GM21529 (cell line): ENCODE data around the gene ARID1B.
"Not testable (repeated sequence)": the region's sequence is repeated elsewhere in the genome, so short reads cannot be mapped to it uniquely, and the experiment has no call there.

Experiments used
- ATAC-seq: cut with Tn5 transposase; IDR thresholded peaks from one replicate; pipeline ENCODE4 v1.9.1; 2021; ENCODE audit not compliant: unreplicated experiment

The ARID1B gene

DNA sequence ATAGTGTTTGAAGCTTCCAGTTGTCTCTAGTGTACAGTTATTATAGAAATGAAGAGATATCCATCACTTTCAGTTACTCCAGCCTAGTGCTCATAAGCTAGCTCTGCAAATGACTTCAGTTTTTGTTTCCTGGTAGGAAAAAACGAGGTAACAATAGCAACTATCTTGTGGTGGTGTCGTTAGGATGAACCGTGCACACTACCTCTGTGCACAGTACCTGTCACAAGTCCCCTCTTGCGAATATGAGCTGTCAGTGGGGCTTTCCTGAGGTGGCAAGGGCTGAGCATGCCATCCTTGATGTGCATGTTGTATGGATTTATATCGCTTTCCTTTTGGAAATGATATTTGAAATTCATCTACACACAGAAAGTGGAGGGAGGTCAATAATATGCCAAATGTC, 151.8 kb downstream of the ARID1B start:
- no peak for ATAC-seq

DNA sequence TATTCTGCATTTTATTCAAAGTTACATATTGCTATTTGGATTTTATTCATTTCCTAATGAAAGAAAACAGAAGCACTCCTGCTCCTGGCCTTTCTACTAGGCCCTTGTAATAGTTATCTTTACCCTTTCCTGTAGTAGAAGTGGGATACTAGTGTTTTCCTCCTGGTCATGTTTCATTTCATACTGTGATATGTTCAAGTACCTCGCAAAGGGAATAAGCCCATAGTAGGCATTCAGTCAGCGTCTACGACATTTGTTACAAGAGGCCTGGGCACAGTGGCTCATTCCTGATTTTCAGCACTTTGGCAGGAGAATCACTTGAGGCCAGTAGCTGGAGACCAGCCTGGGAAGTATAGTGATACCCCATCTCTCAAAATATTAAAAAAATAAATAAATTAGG, 154.1 kb downstream of the ARID1B start:
- ATAC-seq, result no peak

DNA sequence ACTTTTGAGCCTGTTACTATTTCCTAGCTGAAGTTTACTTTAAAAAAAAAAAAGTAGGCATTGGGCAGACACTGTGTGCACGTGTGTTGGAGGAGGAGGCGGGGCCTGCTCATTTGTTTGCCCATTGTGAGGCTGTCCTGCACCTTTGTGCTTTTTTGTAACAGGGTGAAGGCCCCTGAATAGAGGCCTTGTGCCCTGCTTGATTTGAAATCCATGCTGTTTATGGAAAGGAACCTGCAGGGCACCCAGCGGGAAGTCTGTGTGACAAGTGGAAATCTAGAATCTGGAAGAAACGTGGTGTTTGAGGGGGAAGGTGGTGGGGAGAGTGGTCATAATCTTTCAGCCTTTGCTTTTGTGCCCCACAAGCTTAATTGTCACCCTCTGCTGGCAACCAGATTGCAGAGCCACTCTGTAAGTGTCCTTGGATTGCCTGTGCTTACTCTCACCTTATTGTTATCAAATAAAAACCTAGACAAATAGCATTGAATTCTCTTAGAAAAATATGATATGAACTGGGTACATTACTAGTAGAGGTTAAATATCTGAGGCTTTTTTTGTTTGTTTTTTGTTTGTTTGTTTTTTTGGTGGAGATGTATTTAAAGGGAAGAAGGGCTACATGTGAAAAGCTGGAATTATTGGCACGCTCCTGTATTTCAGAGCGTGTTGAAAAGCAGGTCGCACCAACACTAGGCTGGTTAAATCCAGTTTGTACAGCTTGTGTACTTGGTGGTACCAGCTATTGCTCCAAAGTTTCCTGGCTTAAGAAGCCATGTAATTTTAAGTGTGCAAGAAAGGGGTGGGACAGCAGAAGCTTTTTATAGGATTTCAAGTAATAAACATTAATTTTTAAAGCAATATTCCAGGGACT, 156.3 kb downstream of the ARID1B start:
- no peak for ATAC-seq

DNA sequence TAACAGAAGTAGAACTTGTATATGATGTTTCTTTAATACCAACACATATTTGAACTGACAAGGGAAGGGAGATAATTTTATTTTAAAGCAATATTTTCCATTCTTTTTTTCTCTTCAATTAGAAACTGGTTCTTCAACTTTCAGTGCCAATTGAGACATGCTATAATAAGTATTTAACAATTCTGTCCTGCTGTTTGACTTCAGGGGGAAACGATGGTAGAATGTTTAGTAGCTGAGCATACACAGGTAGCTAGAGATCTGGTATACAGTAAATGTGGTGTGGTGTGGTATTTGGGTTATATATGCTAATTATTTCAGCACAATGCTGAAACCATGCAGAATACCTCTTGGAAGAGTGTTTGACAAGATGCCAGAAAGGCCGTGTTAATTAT, 156.9 kb downstream of the ARID1B start:
- no peak for ATAC-seq

DNA sequence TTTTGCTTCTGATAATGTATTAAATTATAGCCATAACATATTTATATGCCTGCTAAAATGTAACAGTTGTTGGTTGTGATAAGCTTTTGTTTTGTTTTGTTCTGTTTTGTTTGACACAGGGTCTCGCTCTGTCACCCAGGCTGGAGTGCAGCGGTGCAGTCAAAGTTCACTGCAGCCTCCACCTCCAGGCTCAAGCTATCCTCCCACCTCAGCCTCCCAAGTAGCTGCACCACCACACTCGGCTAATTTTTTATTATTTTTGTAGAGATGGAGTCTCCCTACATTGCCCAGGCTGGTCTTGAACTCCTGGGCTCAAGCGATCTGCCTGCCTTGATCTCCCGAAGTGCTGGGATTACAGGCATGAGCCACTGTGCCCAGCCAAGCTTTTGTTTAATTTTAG, 157.8 kb downstream of the ARID1B start:
- no peak for ATAC-seq

DNA sequence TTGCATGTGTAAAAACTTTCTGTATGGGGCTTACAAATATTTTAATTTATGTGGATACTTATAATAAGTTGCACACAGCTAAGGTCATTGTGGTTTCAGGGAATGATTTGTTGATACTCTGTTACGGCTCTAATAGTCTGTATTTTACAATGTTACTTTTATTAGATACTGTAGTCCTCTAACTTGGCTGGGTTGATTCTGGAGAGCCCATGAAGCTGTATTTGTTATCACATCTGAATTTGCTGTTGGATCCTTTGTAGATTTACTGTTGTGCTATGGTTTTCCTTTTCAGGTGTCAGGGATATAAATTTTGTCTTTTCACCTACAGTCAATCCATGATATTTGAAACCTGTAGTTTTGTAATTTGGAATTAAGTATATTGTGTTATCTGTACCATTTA, 161.0 kb downstream of the ARID1B start:
- ATAC-seq, result no peak

DNA sequence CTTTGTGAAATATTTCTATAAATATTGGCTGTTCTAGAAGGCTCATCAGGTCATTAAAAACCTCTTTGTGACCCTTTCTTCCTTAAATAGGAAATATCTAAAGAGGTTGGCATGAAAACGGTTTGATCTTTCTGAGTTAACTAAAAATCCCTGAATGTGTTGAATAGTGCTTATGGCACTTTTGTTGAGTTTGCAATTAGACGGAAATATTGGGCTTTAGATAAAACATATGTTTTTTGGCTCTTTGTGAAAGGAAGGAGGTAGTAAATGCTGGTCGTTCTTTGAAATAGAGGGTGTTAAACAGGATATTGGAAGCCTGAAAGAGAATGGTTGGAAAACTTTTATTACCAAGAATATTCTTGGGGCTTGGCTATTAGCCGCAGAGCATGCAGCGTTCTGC, 163.0 kb downstream of the ARID1B start:
- no peak for ATAC-seq

DNA sequence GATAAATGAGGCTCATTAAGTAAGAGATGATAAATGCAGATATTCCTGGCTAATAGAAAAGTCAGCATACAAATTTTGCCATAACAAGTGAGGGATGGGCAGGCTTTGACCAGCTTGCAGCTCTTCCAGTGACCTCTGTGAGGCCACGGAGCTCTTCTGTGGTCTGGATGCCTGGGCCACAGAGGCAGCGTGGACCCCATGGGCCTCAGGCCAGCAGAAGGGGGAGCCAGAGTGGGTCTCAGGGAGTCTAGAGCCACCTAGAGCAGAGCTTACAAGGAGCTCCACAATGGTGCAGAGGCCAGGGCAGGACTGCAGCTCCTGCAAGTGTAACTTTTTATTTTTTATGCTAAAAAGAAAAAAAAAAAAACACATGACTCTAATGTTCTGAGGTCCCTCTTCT, 165.1 kb downstream of the ARID1B start:
- no peak for ATAC-seq

DNA sequence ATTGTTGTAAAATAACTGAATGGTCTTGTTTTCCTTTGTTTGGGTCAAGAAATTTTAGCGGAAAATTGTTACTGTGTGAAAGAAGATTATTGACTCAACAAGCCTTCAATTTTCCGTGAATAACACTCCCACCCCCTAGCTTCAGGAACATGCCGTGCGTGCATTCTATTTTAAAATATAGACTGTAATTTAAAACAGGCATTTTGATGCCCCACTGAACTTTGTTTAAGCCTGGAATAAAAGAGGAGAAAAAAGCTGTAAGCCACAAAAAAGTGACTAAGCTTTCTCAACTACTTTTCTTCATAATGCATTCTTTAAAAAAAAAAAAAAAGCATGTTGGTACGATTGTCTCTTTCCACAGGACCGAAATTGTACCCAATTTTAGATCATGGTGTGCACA, 166.0 kb downstream of the ARID1B start:
- ATAC-seq, result no peak

DNA sequence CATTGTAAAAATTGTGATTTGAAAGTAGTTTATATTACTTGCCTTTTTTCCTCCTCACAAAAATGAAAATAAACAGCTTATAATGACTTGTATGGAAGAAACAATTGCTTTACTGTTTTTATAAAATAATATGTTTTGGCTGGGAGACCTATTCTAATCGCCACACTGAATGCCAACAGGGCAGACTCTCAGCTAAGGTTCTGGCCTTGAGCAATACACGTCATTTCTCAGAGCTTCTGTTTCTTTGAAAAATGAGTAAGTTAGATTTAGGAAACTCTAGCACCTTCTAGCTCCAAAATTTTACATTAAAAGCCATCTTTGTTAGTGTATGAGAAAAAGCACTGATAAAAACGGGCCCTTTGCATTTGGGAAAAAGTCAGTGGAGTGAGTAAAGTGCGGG, 166.6 kb downstream of the ARID1B start:
- ATAC-seq, result no peak

DNA sequence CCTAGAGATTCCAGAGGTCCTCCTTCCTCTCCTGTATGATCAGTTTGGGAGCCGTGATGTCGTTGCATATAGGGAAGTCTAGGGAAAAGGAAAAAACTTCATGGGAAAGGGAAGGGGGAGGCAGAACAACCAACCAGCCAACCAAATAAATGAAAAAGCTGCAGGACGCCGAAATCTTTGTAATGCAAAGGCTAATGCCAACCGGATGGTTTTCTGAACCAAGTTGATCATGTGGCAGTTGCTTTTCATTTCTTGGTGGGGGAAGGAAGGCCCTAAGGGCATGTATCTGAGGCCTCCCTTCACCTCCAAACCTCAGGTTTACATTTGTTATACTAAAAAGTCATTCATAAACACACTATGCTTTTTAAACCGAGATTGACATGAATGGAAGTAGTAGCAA, 167.2 kb downstream of the ARID1B start:
- no peak for ATAC-seq

DNA sequence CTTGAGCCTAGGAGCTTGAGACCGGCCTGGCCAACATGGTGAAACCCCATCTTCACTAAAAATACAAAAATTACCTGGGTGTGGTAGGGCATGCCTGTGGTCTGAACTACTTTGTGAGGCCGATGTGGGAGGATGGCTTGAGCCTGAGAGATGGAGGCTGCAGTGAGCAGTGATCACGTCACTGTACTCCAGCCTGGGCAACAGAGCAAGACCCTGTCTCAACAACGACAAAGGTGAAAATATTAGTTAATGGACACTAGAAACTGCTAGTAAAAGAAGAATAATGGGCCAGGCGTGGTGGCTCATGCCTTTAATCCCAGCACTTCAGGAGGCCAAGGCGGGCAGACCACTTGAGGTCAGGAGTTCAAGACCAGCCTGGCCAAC, 168.6 kb downstream of the ARID1B start:
- ATAC-seq, result not testable (repeated sequence)

DNA sequence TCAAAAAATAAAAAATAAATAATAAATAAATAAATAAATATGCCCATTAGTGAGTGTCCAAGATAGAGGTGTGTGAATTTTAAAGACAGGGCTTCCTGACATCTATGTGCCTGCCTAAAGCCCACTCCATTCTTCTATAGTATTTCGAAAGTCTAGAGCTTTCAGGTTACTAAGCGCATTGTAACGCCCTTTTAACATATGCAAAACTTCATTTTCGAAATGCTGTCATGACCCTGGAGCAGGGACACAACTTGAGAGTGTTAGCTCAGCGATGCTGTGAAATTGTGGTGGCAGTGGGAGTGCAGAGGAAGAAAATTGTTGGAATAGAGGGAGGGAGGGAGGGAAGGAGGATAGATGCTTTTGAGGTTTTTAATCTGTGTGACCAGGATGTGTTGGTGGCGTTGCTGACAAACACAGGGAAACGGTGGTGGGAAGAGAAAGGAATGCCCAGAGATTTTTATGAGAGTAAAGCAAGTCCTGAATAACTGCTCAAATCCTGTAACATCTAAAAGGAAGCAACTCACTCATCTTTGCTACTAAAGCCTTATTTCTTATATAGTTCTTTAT, 169.3 kb downstream of the ARID1B start:
- ATAC-seq, result no peak

DNA sequence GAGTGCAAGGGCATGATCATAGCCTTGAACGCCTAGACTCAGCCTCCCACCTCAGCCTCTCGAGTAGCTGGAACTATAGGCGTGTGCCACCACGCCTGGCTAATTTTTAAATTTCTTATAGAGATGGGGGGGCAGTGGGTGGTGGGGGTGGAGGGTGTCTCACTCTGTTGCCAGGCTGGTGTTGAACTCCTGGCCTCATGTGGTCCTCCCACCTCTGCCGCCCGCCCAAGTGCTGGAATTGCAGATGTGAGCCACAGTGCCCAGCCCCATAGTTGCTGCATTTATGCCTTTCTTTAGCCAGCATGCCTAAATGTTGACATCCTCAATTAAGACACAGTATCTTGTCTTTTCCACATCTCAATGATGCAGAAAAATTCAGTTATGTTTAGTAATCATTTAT, 171.1 kb downstream of the ARID1B start:
- ATAC-seq, result no peak

DNA sequence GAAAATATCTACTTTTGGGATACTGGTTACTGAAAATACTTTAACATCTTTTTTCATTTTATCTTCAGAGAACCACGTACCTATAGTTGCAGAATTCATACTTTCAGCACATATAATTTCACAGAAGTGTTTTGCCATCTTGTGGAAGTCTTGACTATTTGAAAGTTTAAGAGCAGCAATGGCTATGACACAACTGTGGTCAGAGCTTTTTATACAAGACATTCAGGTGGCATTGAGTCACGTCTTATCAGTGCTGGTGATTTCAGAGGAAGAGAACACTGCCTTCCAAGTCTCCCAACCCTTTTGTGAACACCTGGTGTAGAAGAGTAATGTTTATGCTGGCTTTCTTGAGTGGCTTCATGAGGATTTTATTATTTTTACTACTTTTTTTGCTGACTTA, 171.6 kb downstream of the ARID1B start:
- ATAC-seq, result no peak

DNA sequence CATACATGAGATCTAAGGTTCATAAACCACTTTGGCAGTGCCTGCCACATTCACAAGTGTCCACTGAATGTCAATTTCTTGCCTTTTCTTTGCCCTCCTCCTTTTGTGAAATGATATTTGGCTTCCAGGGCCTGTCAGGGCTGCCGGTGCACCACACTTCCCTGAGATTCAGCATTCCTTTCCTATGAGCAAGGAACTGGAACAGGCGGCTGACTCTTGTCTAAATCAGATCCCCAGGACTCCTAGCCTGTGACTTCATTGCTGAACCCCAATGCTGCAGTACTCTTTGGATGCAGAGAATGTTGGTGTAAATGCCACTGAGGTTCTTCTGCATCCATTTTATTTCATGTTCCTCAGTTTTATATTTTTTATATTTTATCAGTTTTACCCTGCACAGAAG, 172.2 kb downstream of the ARID1B start:
- ATAC-seq, result no peak

DNA sequence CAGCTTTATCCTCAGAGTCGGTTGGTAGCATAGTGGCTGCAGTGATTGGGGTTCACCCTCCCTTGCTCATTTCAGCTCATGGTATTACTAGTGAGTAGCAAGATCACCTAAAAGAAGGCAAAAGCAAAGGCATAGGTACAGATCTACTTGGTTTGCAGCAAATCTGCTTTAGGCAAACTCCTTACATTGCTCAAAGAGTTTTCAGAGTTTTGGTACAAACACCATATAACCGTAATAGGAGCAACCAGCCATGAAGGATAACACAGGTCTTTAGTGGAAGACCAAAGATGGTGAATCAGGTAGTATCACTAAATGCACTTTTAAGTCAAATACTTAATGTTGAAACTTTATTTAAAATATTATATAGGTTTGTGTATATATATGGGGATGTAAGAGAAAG, 172.9 kb downstream of the ARID1B start:
- no peak for ATAC-seq

DNA sequence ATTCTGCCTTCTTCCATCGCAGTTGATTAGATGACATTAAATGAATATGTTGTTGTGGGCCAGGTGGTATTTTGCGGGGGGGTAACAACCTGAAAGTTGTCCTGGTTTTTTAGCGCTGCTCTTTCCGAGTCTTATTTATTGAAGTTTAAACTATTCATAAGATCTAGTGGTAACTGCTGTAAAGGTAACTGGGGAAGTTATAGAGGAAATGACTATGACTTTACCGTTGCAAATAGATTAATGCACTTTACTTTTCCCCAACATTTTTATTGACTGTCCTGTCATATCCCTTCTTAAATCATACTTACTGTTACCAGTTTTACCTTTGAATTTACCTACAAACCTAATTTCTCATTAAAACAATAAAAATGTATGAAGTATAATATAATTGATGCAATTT, 173.4 kb downstream of the ARID1B start:
- no peak for ATAC-seq

DNA sequence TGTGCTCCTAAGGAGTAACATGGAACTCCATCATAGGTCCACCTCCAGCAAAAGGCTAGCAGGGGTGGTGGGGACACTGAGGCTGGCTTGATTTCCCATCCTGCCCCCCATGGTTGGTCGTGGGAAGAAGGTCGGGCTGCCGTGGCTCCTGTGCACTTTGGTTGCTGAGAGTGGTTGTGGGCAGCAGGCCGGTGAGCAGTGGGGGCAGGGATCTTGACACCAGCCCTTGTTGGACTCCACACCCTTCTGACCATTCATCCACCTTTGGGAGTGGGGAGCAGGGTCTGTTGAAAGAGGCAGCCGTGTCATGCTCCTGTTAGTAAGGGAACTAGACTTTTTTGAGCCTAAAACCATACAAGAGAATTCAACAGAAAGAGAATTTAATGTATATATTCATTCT, 175.2 kb downstream of the ARID1B start:
- no peak for ATAC-seq

DNA sequence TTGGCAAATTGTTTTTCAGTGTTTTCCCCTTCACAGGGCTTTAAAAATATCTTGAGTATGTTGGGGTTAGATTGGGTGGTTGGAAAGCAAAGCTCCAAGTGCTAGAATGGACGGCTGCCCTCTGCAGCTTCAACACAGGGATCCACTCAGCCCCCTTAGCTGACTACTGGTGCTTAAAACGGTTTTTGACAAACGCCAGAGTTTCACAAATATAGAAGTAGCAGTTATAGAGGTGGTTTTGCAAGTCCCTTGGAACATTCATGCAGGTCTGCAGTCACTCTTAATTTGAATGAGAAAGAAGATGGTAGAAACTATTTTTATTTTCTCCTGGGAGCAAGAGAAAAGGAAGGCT, 175.9 kb downstream of the ARID1B start:
- no peak for ATAC-seq

DNA sequence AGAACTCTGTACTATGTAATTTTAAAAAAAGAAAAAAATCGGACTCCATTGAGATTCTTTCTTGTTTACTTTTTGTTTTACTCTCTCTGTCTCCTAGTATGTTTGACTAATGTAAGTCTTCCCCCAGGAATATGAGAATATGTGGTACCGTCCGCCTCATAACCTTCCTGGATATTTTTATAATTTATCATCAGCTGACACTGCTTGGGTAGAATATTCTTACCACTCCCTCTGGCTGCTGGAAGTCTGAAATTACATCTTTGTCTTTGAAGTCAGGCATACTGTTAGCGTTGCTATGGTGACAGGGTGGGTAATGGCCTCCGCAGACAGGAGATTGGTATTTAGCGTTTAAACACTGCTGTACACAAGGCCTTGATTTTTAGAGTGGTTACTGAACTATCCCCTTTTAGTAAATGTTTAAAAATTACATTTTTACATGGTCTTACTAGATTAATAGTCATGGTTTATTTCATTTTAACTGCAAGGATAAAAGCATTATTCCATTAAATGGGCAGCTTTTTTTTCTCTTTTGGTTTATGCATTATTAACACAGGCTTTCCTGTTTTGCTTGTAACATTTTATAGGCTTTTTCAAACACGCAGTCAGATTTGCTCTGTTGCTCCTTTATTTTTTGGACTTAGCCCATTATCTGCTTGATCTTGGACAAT, 176.4 kb downstream of the ARID1B start:
- no peak for ATAC-seq

DNA sequence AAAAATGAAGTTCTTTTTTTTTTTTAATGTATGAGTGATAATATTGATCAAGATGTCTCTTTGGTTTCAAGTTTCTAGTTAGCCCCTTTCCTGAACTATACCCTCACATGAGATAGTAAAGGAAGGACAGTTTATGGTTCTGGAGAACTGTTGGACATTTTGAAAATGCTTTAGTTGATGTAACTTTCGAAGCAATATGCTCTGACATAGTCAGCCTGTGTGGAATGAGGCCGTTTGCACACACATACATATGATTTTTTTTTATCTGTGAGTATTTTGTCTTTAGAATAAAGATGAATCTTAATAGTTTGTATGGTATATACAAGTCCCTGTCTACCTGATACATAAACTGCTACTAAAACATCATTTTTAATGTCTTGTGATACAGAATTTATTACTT, 177.0 kb downstream of the ARID1B start:
- no peak for ATAC-seq

DNA sequence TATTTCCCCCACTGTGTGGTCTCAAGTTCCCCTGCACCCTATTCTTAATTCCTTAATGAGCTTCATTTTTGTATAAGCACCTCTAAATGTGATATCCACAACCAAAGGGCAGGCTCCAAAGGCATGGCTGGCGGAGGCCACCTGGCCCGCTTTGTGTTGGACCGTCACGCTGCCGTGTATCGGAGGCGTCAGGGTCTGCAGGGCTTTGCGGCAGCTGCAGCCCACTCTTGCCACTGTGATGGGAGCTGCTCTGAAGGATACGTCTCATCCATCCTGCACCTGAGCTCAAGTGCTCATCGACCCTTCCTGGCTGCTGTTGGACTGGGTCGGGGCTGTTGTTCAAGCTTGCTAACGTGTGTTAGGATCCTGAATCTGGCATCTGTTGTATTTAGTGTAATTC, 177.6 kb downstream of the ARID1B start:
- no peak for ATAC-seq
